HCT116 (cell line): ENCODE measurements around the gene ZNF853. TPM values are rescaled to one million over a fixed set of nuclear protein-coding genes. Genes with fewer than 3 reads are reported as not detected.

ENCODE experiments used
- ATAC-seq: fragments of 200-7000 bp; cut with Tn5 transposase; 2 replicates; pipeline ENCODE4 v1.9.1; 2020; ENCODE audit warnings: mild to moderate bottlenecking, moderate library complexity
- BruUV-seq: library from RNA; stranded (reverse); fragments of 400-500 nt; replicated peaks from 2 replicates; lab custom pipeline; 2021; lab: Mats Ljungman, UMichigan
- CTCF ChIA-PET: fragments of 300-600 bp; sonication (Branson Sonifier 250); formaldehyde crosslinking; loops from one replicate; lab custom pipeline; 2021; ENCODE audit warnings: antibody characterized with exemption; lab: Charles Lee
- POLR2A ChIA-PET: fragments of 300-600, 350-600 bp; sonication (Branson Sonifier 250); formaldehyde crosslinking; loops from one replicate; lab custom pipeline; 2021; ENCODE audit warnings: antibody characterized with exemption; lab: Charles Lee
- RAD21 ChIA-PET, 2 experiments: fragments of 300-600 bp; sonication (Branson Sonifier 250); formaldehyde crosslinking; loops; one replicate each; lab custom pipeline; 2023; ENCODE audit warnings: low total read pairs in 2 of 2; ENCODE audit not compliant: uncharacterized antibody in 2 of 2, unreplicated experiment in 2 of 2, low non-redundant PET in 1 of 2; lab: Charles Lee
- DNase-seq: peaks from one replicate; pipeline ENCODE4 v3.0.0-alpha.2; 2010; ENCODE audit warnings: low read depth, low spot score
- H2AFZ ChIP-seq: fragments of 200-600 bp; shearing (Covaris generic), sonication (generic); 2 replicates; pipeline ENCODE4 v1.6.1; 2017; ENCODE audit warnings: low read depth, mixed run types, mixed read lengths, antibody characterized with exemption, low read length; ENCODE audit not compliant: poor library complexity, severe bottlenecking
- H3K27ac ChIP-seq: 2 replicates; pipeline ENCODE4 v1.5.1; 2012; ENCODE audit warnings: low read depth, low read length
- H3K27me3 ChIP-seq: fragments of 200-600 bp; sonication (generic); 2 replicates; pipeline ENCODE4 v1.6.1; 2016; ENCODE audit warnings: mixed run types, low read length, mixed read lengths; ENCODE audit not compliant: insufficient read depth
- H3K36me3 ChIP-seq, 2 experiments: fragments of 200-500 bp in 1 of 2; fragments of 200-600 bp in 1 of 2; sonication (Bioruptor generic) in 1 of 2; sonication (generic) in 1 of 2; 2 replicates each; pipeline versions ENCODE4 v1.5.1 to v1.6.1; 2014 to 2016; ENCODE audit warnings: low read length in 2 of 2, inconsistent platforms in 1 of 2, mixed read lengths in 1 of 2, mixed run types in 1 of 2; ENCODE audit not compliant: insufficient read depth in 2 of 2, control insufficient read depth in 1 of 2
- H3K4me1 ChIP-seq, 2 experiments: fragments of 200-600 bp in 1 of 2; sonication (generic) in 1 of 2; 2 replicates each; pipeline versions ENCODE4 v1.5.1 to v1.6.1; 2012 to 2017; ENCODE audit warnings: low read length in 2 of 2, inconsistent platforms in 1 of 2, mild to moderate bottlenecking in 1 of 2, mixed read lengths in 1 of 2, mixed run types in 1 of 2, moderate library complexity in 1 of 2; ENCODE audit not compliant: insufficient read depth in 2 of 2, control insufficient read depth in 1 of 2
- H3K4me2 ChIP-seq: fragments of 200-600 bp; sonication (generic); 2 replicates; pipeline ENCODE4 v1.6.1; 2017; ENCODE audit warnings: mixed run types, low read length, mixed read lengths
- H3K4me3 ChIP-seq, 2 experiments: fragments of 200-600 bp in 1 of 2; sonication (generic) in 1 of 2; replicated peaks in 1 of 2; 2 replicates each; pipeline ENCODE4 v1.5.1; 2011 to 2016; ENCODE audit warnings: low read length in 2 of 2, control low read depth in 1 of 2, low read depth in 1 of 2, mild to moderate bottlenecking in 1 of 2, mixed read lengths in 1 of 2, mixed run types in 1 of 2
- H3K79me2 ChIP-seq: fragments of 200-600 bp; sonication (generic); 2 replicates; pipeline ENCODE4 v1.6.1; 2017; ENCODE audit warnings: mild to moderate bottlenecking, mixed run types, low read length, moderate library complexity, mixed read lengths; ENCODE audit not compliant: insufficient read depth
- H3K9ac ChIP-seq: fragments of 200-600 bp; sonication (generic); 2 replicates; pipeline ENCODE4 v1.6.1; 2016; ENCODE audit warnings: low read length, mixed read lengths
- H3K9me2 ChIP-seq: fragments of 200-600 bp; sonication (generic), shearing (Covaris generic); 2 replicates; pipeline ENCODE4 v1.6.1; 2017; ENCODE audit warnings: mixed run types, mild to moderate bottlenecking, moderate library complexity; ENCODE audit not compliant: insufficient read depth
- H3K9me3 ChIP-seq, 2 experiments: fragments of 200-500 bp in 1 of 2; fragments of 200-600 bp in 1 of 2; sonication (Bioruptor generic) in 1 of 2; sonication (generic) in 1 of 2; 2 replicates each; pipeline ENCODE4 v1.6.1; 2014 to 2017; ENCODE audit warnings: low read length in 2 of 2, mixed read lengths in 2 of 2, inconsistent platforms in 1 of 2, low read depth in 1 of 2, mild to moderate bottlenecking in 1 of 2, mixed run types in 1 of 2, moderate library complexity in 1 of 2; ENCODE audit not compliant: control insufficient read depth in 1 of 2, insufficient read depth in 1 of 2
- H4K20me1 ChIP-seq: fragments of 200-600 bp; sonication (generic), shearing (Covaris generic); 2 replicates; pipeline ENCODE4 v1.6.1; 2017; ENCODE audit warnings: mixed run types, mild to moderate bottlenecking, moderate library complexity; ENCODE audit not compliant: insufficient read depth
- ATF3 ChIP-seq: IDR thresholded peaks from 2 replicates; pipeline ENCODE4 v1.6.1; 2012
- CEBPB ChIP-seq: IDR thresholded peaks from 2 replicates; pipeline ENCODE4 v1.6.1; 2012; ENCODE audit warnings: low read depth
- CTCF ChIP-seq, 3 experiments: fragments of 200-600 bp in 1 of 3; sonication (generic) in 1 of 3; IDR thresholded peaks in 2 of 3; conservative IDR thresholded peaks in 1 of 3; 2 replicates each; pipeline ENCODE4 v1.5.1; 2012 to 2017; ENCODE audit warnings: low read depth in 2 of 3, low read length in 2 of 3, antibody characterized with exemption in 1 of 3, borderline replicate concordance in 1 of 3, control low read depth in 1 of 3, mild to moderate bottlenecking in 1 of 3, mixed read lengths in 1 of 3, mixed run types in 1 of 3, moderate library complexity in 1 of 3; ENCODE audit not compliant: insufficient read depth in 1 of 3
- EGR1 ChIP-seq: IDR thresholded peaks from 2 replicates; pipeline ENCODE4 v1.6.1; 2012; ENCODE audit warnings: low read depth
- ELF1 ChIP-seq: IDR thresholded peaks from 2 replicates; pipeline ENCODE4 v1.6.1; 2012; ENCODE audit warnings: low read depth, borderline replicate concordance
- EZH2 ChIP-seq: fragments of 200-600 bp; sonication (generic); IDR thresholded peaks from 2 replicates; pipeline ENCODE4 v1.6.1; 2017; ENCODE audit warnings: antibody characterized with exemption, mixed run types
- MAX ChIP-seq: IDR thresholded peaks from 2 replicates; pipeline ENCODE4 v1.6.1; 2012
- POLR2A ChIP-seq: IDR thresholded peaks from 2 replicates; pipeline ENCODE4 v1.7.0; 2011; ENCODE audit warnings: borderline replicate concordance; ENCODE audit not compliant: insufficient read depth, insufficient read length; ENCODE audit errors: extremely low read depth
- POLR2AphosphoS5 ChIP-seq: IDR thresholded peaks from 2 replicates; pipeline ENCODE4 v1.6.1; 2011; ENCODE audit warnings: mild to moderate bottlenecking, low read depth, low read length, moderate library complexity
- REST ChIP-seq: IDR thresholded peaks from 2 replicates; pipeline ENCODE4 v1.6.1; 2012; ENCODE audit warnings: low read depth
- SIN3A ChIP-seq: IDR thresholded peaks from 2 replicates; pipeline ENCODE4 v1.6.1; 2012; ENCODE audit warnings: low read depth
- SRF ChIP-seq: IDR thresholded peaks from 2 replicates; pipeline ENCODE4 v1.6.1; 2012; ENCODE audit warnings: low read depth
- YY1 ChIP-seq: IDR thresholded peaks from 2 replicates; pipeline ENCODE4 v1.6.1; 2011; ENCODE audit warnings: low read length, low read depth, moderate library complexity, mild to moderate bottlenecking; ENCODE audit not compliant: insufficient replicate concordance; ENCODE audit errors: extremely low read depth
- intact Hi-C: fragments of 100-400 bp; cut with micrococcal nuclease; formaldehyde crosslinking; loops from 2 replicates; pipeline ENCODE4 v1.10.0; 2022
- total RNA-seq: library from RNA; stranded (reverse); gene quantifications from one replicate; pipeline ENCODE4 v1.2.1, GENCODE V29; 2021; ENCODE audit not compliant: unreplicated experiment

ZNF853 gene
- total RNA-seq, 1 experiment from 2014 or later, result 0.05 TPM

- Histone ChIP-seq H3K79me2 (no peaks in the 10 kb centered on the region), H3K27me3 (no peaks in the 10 kb centered on the region), H3K4me1 (peaks cover 4 to 5% of the 10 kb centered on the region in 2 experiments; a peak in 2 of 4 replicates), H3K9ac (no peak overlapping the region), H3K4me2 (no peak overlapping the region), H4K20me1 (no peaks in the 10 kb centered on the region), H3K36me3 (no peaks in the 10 kb centered on the region), H2AFZ (no peak overlapping the region), H3K9me3 (no peaks in the 10 kb centered on the region), H3K4me3 (no peak overlapping the region), H3K9me2 (no peaks in the 10 kb centered on the region), H3K27ac (no peak overlapping the region)
- DNase-seq, result no peak
- ChIA-PET CTCF (no interaction called here), POLR2A (no interaction called here), RAD21 (no interaction called here)
- intact Hi-C loops, result no loop called here
- no TSS peak for BruUV-seq
- no peak for TF ChIP-seq POLR2AphosphoS5
- no peak for TF ChIP-seq YY1
- no peak for TF ChIP-seq ELF1
- TF ChIP-seq ATF3, result no peak
- no peak for TF ChIP-seq POLR2A
- no peak for TF ChIP-seq SRF
- no peak for TF ChIP-seq MAX
- no peak for TF ChIP-seq EGR1
- TF ChIP-seq CEBPB, result no peak
- TF ChIP-seq SIN3A, result no peak
- TF ChIP-seq EZH2, result no peak
- TF ChIP-seq REST, result no peak
- no peak for TF ChIP-seq CTCF (IDR thresholded peaks at IDR 0.05 in 2 of 3, conservative IDR thresholded peaks at IDR 0.05 in 1 of 3; ENCODE audit: borderline replicate concordance in 1 of 3, insufficient read depth in 1 of 3, low read depth in 2 of 3, low read length in 2 of 3)
- ATAC-seq, result no peak
Measured at GRCh38 chr7:6628045-6628444, 12.6 kb downstream of the ZNF853 start.
